Spinal cord (tissue), 10 donors: Measurements from ENCODE around the gene VARS1. TPM values are rescaled to one million over a fixed set of nuclear protein-coding genes. Genes with fewer than 3 reads are reported as not detected.

Experiments used
- DNase-seq, 6 donors: peaks; one replicate each; pipeline versions ENCODE4 v3.0.0 to v3.0.0-alpha.2; 2013 to 2015; ENCODE audit warnings: low spot score in 6 of 6, low read depth in 4 of 6
- H3K27ac ChIP-seq: one replicate; pipeline ENCODE4 v1.5.1; 2013; ENCODE audit warnings: low read depth, low read length, control low read depth
- H3K27me3 ChIP-seq: one replicate; pipeline ENCODE4 v1.6.1; 2013; ENCODE audit warnings: low read length; ENCODE audit not compliant: control insufficient read depth, insufficient read depth
- H3K36me3 ChIP-seq: one replicate; pipeline ENCODE4 v1.6.1; 2013; ENCODE audit warnings: low read length; ENCODE audit not compliant: control insufficient read depth, insufficient read depth
- H3K4me1 ChIP-seq: one replicate; pipeline ENCODE4 v1.6.1; 2013; ENCODE audit warnings: low read length; ENCODE audit not compliant: control insufficient read depth, insufficient read depth
- H3K4me3 ChIP-seq: one replicate; pipeline ENCODE4 v1.5.1; 2013; ENCODE audit warnings: low read depth, low read length, control low read depth
- H3K9me3 ChIP-seq: one replicate; pipeline ENCODE4 v1.6.1; 2013; ENCODE audit warnings: low read length; ENCODE audit not compliant: control insufficient read depth, insufficient read depth
- WGBS: methylation state at CpG from one replicate; pipeline ENCODE4 v1.1.5; 2013; ENCODE audit warnings: missing lambda C conversion rate; ENCODE audit not compliant: insufficient coverage; 5-methylcytosine and 5-hydroxymethylcytosine counted together
- polyA plus RNA-seq, 2 donors: library from polyadenylated mRNA; unstranded; fragments of 120-200 nt; gene quantifications; one replicate each; pipeline ENCODE4 v1.2.1, GENCODE V29; 2013; ENCODE audit not compliant: insufficient read length in 2 of 2
- total RNA-seq, 2 donors: library from RNA; depleted of rRNA in 1 of 2; stranded (reverse); fragments of 120-200 nt in 1 of 2; fragments of >200 nt in 1 of 2; gene quantifications; one replicate each; pipeline versions ENCODE4 v1.2.3 to v1.2.4, GENCODE V29; 2013 to 2014
- donor health status: healthy.

The VARS1 gene
- total and polyA plus RNA-seq, 4 donors: 25.3 to 70.6 (median 50.8) TPM

- DNase-seq: no peak
Observed at GRCh38 chr6:31836047-31836473, 40.5 kb upstream of the VARS1 start.

DNA sequence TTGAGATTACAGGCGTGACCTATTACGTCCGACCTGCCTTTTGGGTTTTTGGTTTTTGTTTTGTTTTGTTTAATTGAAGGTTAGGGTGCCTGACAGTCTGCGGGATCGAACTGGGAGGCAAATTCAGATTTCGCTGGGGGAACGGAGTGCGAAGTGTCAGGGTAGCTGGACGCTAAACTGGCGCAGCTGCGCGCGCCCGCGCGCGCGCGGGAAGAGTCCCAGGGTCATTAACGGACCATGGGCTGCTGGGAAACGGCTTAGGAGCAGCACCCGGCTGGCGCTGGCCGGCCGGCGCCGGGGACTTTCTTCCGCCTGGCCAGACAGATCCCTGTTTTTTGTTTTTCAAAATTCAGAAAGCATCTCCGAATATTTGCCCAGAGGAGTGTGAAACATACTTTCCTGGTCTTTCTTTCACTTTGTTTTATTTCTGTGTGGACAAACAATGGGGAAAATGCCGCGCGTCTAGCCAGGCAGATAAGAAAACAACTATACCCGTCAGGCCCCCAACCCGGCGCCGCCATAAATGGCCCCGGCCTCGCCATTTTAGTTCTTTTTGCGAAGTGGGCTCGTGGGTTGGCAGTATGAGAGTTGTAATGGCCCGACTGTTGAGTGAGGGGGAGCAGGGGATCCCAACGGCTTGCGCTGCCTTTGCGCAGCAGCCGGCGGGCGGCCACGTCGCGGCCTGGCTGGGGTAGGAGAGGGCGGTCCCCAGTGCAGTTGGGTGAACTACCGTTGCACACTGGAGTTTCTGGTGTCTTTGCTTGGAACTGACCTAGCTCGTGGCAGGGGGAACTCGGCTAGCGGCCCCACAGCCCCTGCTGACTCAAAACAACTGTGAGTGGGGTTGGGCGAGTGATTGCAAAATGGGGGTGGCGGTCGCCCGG, 39.1 kb upstream of the VARS1 start:
- peak in 5 of 6 donors; percentile 79 to 95 (median 89) for DNase-seq
- Histone ChIP-seq H3K4me1 (peaks cover 44% of the 10 kb centered on the region), H3K9me3 (no peaks in the 10 kb centered on the region), H3K27me3 (no peaks in the 10 kb centered on the region), H3K4me3 (peak overlapping the region; percentile 98), H3K27ac (peak overlapping the region; percentile 99), H3K36me3 (peaks cover 26% of the 10 kb centered on the region)
- under 1% methylated on average over 56 of the region's 59 CpGs for WGBS

More at GRCh38 chr6:31836047-31836473, 40.5 kb upstream of the VARS1 start:
- Histone ChIP-seq H3K27me3 (no peaks in the 10 kb centered on the region), H3K4me3 (peak overlapping the region; percentile 98), H3K36me3 (peaks cover 39% of the 10 kb centered on the region), H3K9me3 (no peaks in the 10 kb centered on the region), H3K4me1 (peaks cover 44% of the 10 kb centered on the region), H3K27ac (peak overlapping the region; percentile 41)
- WGBS: 60% methylated on average over 7 of the region's 14 CpGs

DNA sequence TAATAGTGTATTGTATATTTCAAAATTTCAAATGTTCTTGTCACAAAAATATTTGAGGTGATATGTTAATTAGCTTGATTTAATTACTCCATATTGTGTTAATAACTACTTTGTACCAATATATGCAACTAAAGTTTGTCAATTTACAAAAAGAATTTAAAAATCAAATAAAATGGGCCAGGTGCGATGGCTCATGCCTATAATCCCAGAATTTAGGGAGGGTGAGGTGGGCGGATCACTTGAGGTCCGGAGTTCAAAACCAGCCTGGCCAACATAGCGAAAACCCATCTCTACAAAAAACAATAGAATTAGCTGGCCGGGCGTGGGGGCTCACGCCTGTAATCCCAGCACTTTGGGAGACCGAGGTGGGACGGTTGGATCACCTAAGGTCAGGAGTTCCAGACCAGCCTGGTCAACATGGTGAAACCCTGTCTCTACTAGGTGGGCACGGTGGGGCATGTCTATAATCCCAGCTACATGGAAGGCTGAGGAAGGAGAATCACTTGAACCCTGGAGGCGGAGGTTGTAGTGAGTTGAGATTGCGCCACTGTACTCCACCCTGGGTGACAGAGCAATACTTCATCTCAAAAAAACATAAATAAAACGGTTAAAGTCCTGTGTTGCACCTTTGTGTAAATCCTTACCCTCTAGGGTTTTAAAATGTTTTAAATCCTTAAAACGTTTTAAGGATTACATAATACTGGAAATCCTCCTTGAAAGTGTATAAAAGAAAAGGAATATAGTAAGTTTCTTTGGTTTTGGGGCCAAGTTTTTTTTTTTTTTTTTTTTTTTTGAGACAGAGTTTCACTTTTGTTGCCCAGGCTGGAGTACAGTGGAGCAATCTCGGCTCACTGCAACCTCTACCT, 36.0 kb upstream of the VARS1 start:
- no peak for DNase-seq
- H3K27me3 ChIP-seq: no peaks in the 10 kb centered on the region
- no peaks in the 10 kb centered on the region for H3K36me3 ChIP-seq
- no peak overlapping the region for H3K27ac ChIP-seq
- peak overlapping the region; percentile 77 for H3K4me3 ChIP-seq
- peaks cover 29% of the 10 kb centered on the region for H3K4me1 ChIP-seq
- H3K9me3 ChIP-seq: no peaks in the 10 kb centered on the region
- 93% methylated on average over 6 of the region's 15 CpGs for WGBS

DNA sequence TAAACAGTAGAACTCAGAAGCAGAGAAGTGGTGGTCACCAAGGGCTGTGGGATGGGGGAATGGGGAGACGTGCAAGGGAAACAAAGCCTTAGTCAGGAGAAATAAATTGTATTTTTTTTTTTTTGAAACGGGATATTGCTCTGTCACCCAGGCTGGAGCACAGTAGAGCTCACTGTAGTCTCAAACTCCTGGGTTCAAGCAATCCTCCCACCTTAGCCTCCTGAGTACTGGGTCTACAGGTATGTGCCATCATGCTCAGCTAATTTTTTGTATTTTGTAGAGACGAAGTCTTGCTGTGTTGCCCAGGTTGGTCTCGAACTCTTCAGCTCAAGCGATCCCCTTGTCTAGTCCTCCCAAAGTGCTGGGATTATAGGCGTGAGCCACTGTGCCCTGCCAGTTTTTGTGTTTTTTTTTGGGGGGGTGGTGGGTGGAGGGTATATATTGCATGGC, 35.4 kb upstream of the VARS1 start:
- Histone ChIP-seq H3K4me3 (peak overlapping the region; percentile 77), H3K9me3 (no peaks in the 10 kb centered on the region), H3K27ac (peak overlapping the region; percentile 94), H3K4me1 (peaks cover 29% of the 10 kb centered on the region), H3K36me3 (no peaks in the 10 kb centered on the region), H3K27me3 (no peaks in the 10 kb centered on the region)
- 87% methylated on average over 3 of the region's 6 CpGs for WGBS
- DNase-seq: no peak

- H3K9me3 ChIP-seq: no peaks in the 10 kb centered on the region
- no peaks in the 10 kb centered on the region for H3K36me3 ChIP-seq
- peak overlapping the region; percentile 77 for H3K4me3 ChIP-seq
- DNase-seq: peak in 3 of 6 donors; percentile 73 to 90 (median 84)
- H3K27ac ChIP-seq: peak overlapping the region; percentile 94
- H3K27me3 ChIP-seq: no peaks in the 10 kb centered on the region
- 0% methylated on average over 9 of the region's 15 CpGs for WGBS
- H3K4me1 ChIP-seq: peaks cover 25% of the 10 kb centered on the region
Observed at GRCh38 chr6:31829633-31830283, 34.2 kb upstream of the VARS1 start.

GRCh38 chr6:31827286-31828079, 31.9 kb upstream of the VARS1 start, which contains the start of gene HSPA1B:
Gene HSPA1B (plus strand): TSS chr6:31827738. CDS start chr6:31827951, 213 bp downstream.
- WGBS: 0% methylated on average over 43 of the region's 56 CpGs
- H3K4me1 ChIP-seq: peaks cover 19% of the 10 kb centered on the region
- no peaks in the 10 kb centered on the region for H3K36me3 ChIP-seq

DNA sequence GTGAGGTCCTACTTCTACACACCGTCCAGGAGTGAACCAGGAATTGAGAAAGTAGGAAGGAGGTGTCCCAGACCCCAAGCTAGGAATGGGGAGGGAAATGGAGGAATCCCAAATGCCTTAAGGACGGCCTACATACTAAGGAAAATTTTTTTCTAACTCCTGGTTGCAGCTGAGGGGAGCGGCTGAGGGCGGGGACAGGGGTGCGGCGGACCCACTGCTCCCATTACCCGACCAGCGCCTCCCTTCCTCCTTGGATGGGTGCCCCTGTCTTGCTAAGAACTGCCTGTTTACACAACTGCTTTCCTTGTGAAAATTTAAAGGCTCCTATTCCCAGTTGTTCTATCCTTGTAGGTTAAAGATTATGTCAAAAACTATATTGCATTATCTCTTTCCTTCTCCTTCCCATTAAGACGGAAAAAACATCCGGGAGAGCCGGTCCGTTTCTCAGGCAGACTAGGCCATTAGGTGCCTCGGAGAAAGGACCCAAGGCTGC, 31.3 kb upstream of the VARS1 start:
- Histone ChIP-seq H3K9me3 (no peaks in the 10 kb centered on the region), H3K4me1 (peaks cover 25% of the 10 kb centered on the region), H3K36me3 (no peaks in the 10 kb centered on the region), H3K27ac (peak overlapping the region; percentile 99), H3K27me3 (no peaks in the 10 kb centered on the region), H3K4me3 (peak overlapping the region; percentile 87)
- 0% methylated on average over 8 of the region's 13 CpGs for WGBS
- no peak for DNase-seq

More at GRCh38 chr6:31827286-31828079, 31.9 kb upstream of the VARS1 start, which contains the start of gene HSPA1B:
- DNase-seq: peak; percentile 97 to 100 (median 99)
- Histone ChIP-seq H3K27me3 (no peaks in the 10 kb centered on the region), H3K4me3 (peak within 1 kb of the TSS; percentile 87), H3K9me3 (no peaks in the 10 kb centered on the region), H3K27ac (peak within 1 kb of the TSS; percentile 99)

GRCh38 chr6:31825553-31825952, 30.0 kb upstream of the VARS1 start:
- Histone ChIP-seq H3K9me3 (no peaks in the 10 kb centered on the region), H3K36me3 (no peaks in the 10 kb centered on the region), H3K27me3 (no peaks in the 10 kb centered on the region), H3K4me1 (peaks cover 29% of the 10 kb centered on the region), H3K4me3 (no peak overlapping the region), H3K27ac (peak overlapping the region; percentile 99)
- WGBS: no CpG with 5 or more reads among the region's 4 CpGs
- no peak for DNase-seq
